ENCODE data around the gene DIRAS1. TPM values are rescaled to one million over a fixed set of nuclear protein-coding genes. Genes with fewer than 3 reads are reported as not detected.
"Not testable (repeated sequence)": the region's sequence is repeated elsewhere in the genome, so short reads cannot be mapped to it uniquely, and the experiment has no call there.

Gene DIRAS1
- total and polyA plus RNA-seq, 3 donors from 2014 or later = 8.1 to 33.1 (median 22.5) TPM

DNA sequence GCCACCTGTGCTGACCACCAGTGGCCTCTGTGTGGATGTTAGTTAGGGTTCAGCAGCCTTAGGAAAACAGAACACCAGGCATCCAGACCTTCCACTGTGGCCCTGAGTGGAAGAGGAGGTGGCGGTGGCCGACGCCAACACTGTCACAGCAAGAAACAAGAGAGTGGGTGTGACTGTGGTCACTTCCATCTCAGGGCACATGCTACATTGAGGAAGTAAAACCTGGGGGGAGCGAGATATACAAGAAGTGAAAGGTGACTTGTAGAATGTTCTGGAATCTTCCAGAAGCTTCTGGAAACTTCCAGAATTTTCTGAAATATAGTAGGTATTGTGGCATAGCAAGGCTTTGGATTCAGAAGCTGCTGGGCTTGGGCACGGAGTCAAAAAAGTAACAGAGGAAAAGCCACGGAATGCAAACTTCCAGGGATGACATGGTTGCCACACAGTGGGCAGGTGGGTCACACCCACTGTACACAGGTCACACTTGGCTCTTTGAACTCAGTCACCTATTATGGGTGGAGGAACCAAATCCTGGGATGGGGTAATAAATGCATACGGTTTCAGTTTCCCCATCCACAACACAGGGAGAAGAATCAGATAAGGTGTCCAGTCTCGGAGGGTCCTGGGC lies 43.0 kb downstream of the DIRAS1 start:
- Histone ChIP-seq H3K4me3 (no peak overlapping the region), H3K27me3 (no peaks in the 10 kb centered on the region), H3K36me3 (ENCODE audit: low read depth, missing control alignments) (no peaks in the 10 kb centered on the region), H3K4me1 (peaks cover 9% of the 10 kb centered on the region), H3K27ac (no peak overlapping the region), H3K9me3 (no peaks in the 10 kb centered on the region)
- WGBS, 2 donors = 63 to 74% methylated on average over 8 of the region's 8 CpGs
- intact Hi-C loops (cut with DNase I; ENCODE audit: low total_unique reads) = no loop called here
- no peak for TF ChIP-seq POLR2A (IDR thresholded peaks at IDR 0.05)
- TF ChIP-seq, protein P1, sequence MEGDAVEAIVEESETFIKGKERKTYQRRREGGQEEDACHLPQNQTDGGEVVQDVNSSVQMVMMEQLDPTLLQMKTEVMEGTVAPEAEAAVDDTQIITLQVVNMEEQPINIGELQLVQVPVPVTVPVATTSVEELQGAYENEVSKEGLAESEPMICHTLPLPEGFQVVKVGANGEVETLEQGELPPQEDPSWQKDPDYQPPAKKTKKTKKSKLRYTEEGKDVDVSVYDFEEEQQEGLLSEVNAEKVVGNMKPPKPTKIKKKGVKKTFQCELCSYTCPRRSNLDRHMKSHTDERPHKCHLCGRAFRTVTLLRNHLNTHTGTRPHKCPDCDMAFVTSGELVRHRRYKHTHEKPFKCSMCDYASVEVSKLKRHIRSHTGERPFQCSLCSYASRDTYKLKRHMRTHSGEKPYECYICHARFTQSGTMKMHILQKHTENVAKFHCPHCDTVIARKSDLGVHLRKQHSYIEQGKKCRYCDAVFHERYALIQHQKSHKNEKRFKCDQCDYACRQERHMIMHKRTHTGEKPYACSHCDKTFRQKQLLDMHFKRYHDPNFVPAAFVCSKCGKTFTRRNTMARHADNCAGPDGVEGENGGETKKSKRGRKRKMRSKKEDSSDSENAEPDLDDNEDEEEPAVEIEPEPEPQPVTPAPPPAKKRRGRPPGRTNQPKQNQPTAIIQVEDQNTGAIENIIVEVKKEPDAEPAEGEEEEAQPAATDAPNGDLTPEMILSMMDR (IDR thresholded peaks at IDR 0.05) = no peak
- DNase-seq = no peak

DNA sequence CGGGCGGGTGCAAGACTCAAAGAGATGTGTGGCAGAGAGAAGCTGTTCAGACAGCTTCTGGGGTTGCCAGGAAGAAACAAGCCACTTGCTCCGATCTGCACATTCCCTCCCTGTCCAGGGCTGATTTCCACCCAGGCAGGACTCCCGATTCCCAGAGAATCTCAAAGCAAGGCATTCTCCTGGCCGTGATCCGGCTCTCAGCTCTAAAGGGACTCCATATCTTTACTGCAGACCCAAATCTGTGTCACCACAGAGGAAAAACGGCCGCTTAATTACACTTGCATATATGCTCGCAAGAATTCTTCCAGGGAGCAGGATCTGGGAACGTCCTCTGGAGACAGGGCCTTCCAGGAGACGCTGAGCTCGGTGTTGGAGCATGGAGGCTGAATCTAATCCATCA lies 44.3 kb downstream of the DIRAS1 start:
- Histone ChIP-seq H3K27ac (no peak overlapping the region), H3K4me3 (no peak overlapping the region), H3K9me3 (no peaks in the 10 kb centered on the region), H3K4me1 (peaks cover 9% of the 10 kb centered on the region), H3K36me3 (ENCODE audit: low read depth, missing control alignments) (no peaks in the 10 kb centered on the region), H3K27me3 (no peaks in the 10 kb centered on the region)
- intact Hi-C loops (cut with DNase I; ENCODE audit: low total_unique reads) = no loop called here
- no peak for DNase-seq
- TF ChIP-seq, protein P1 (IDR thresholded peaks at IDR 0.05) = no peak
- no peak for TF ChIP-seq POLR2A (IDR thresholded peaks at IDR 0.05)
- WGBS, 2 donors = 60 to 64% methylated on average over 12 of the region's 12 CpGs

DNA sequence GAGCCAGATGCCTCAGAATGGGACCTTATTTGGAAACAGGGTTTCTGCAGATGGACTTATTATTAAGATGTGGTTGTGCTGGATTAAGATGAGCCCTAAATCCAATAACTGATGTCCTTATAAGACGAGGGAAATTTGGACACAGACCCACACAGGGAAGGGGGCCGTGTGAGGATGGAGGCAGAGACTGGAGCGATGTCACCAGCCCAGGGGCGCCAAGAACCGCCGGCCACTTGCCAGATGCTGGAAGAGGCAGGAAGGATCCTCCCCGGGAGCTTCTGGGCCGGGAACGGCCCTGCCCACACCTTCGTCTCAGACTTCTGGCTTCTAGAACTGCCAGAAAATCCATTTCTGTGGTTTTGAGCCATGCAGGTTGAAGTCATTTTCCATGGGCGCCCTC lies 45.3 kb downstream of the DIRAS1 start:
- H3K4me3 ChIP-seq = no peak overlapping the region
- intact Hi-C loops (cut with DNase I; ENCODE audit: low total_unique reads) = no loop called here
- no peak overlapping the region for H3K27ac ChIP-seq
- no peaks in the 10 kb centered on the region for H3K36me3 ChIP-seq (ENCODE audit: low read depth, missing control alignments)
- H3K4me1 ChIP-seq = peaks cover 9% of the 10 kb centered on the region
- no peaks in the 10 kb centered on the region for H3K9me3 ChIP-seq
- TF ChIP-seq, protein P1 (IDR thresholded peaks at IDR 0.05) = no peak
- no peak for TF ChIP-seq POLR2A (IDR thresholded peaks at IDR 0.05)
- WGBS, 2 donors = 29 to 39% methylated on average over 11 of the region's 11 CpGs
- no peak for DNase-seq
- H3K27me3 ChIP-seq = no peaks in the 10 kb centered on the region

DNA sequence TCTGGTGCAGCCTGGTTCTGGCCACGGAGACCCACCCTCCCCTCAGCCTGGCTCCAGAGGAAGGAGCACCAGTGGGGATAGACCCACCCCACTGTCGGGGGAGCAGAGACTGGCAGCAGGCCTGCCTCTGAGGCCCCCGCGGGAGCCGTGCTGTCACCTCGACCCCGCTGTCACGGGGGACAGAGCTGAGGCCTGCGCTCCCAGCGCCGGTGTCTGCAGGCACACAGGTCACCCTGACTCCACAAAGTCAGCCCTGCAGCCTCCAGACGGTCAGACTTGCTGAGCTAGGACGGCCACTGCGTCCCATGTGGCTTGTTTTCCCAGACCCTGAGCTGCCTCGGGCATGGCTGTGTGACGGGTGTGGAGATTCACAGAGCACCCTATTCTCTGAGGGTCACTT lies 51.0 kb downstream of the DIRAS1 start:
- Histone ChIP-seq H3K27me3 (no peaks in the 10 kb centered on the region), H3K4me1 (peaks cover 5% of the 10 kb centered on the region), H3K36me3 (ENCODE audit: low read depth, missing control alignments) (no peaks in the 10 kb centered on the region), H3K9me3 (no peaks in the 10 kb centered on the region), H3K4me3 (no peak overlapping the region), H3K27ac (no peak overlapping the region)
- no peak for DNase-seq
- intact Hi-C loops (cut with DNase I; ENCODE audit: low total_unique reads) = no loop called here
- 83 to 86% methylated on average over 1 to 16 of the region's 16 CpGs for WGBS, 2 donors
- TF ChIP-seq POLR2A (IDR thresholded peaks at IDR 0.05) = no peak
- TF ChIP-seq, protein P1 (IDR thresholded peaks at IDR 0.05) = no peak

DNA sequence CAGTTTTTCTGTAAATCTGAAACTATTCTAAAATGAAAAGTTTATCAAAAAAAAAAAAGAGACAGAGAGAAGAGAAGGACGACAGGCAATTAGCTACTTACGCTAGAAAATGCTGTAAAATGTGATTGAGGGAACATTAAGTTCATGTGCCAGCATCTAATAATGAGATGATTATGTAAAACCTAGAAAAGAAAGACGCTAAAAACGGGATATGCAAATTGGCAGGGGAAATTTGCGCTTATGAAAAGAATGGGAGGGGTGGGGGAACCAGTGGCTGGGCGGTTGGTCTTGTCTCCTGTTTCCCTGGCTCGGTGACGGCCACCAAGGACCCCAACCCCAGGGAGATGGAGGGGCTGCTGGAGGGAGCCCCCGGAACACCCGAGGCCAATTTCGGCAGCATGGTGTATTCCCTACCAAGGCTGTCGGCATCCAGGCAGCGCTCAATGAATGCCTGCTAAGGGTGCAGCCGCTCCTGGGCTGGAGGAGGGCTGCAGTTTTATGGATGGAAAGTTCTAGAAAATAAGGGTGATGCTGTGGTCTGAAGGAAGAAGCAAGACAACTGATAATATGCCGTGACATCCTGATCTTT lies 52.9 kb downstream of the DIRAS1 start:
- H3K9me3 ChIP-seq = no peaks in the 10 kb centered on the region
- intact Hi-C loops (cut with DNase I; ENCODE audit: low total_unique reads) = no loop called here
- H3K27ac ChIP-seq = no peak overlapping the region
- H3K4me3 ChIP-seq = no peak overlapping the region
- 68 to 76% methylated on average over 15 of the region's 15 CpGs for WGBS, 2 donors
- H3K4me1 ChIP-seq = no peaks in the 10 kb centered on the region
- DNase-seq = no peak
- no peaks in the 10 kb centered on the region for H3K27me3 ChIP-seq
- TF ChIP-seq, protein P1 (IDR thresholded peaks at IDR 0.05) = no peak
- TF ChIP-seq POLR2A (IDR thresholded peaks at IDR 0.05) = no peak
- H3K36me3 ChIP-seq (ENCODE audit: low read depth, missing control alignments) = no peaks in the 10 kb centered on the region

DNA sequence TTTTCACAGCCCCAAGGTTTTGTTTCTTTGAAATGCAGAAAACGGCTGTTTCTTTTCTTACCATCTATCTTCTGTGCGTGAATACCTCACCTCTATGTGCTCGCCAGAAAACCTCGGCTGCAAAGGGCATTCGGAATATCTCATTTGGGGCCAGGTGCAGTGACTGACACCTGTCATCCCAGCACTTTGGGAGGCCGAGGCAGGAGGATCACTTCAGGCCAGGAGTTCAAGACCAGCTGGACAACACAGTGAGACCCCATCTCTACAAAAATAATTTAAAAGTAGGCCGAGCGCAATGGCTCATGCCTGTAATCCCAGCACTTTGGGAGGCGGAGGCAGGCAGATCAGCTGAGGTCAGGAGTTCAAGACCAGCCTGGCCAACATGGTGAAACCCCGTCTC lies 53.8 kb downstream of the DIRAS1 start:
- H3K4me3 ChIP-seq; DNase-seq; intact Hi-C loops (cut with DNase I; ENCODE audit: low total_unique reads); H3K9me3 ChIP-seq; H3K4me1 ChIP-seq; H3K36me3 ChIP-seq (ENCODE audit: low read depth, missing control alignments); H3K27ac ChIP-seq; H3K27me3 ChIP-seq: not testable (repeated sequence)
- 89 to 91% methylated on average over 10 of the region's 10 CpGs for WGBS, 2 donors

All from testis (tissue), 3 donors.